Measurements from ENCODE around the gene SPC25. TPM values are rescaled to one million over a fixed set of nuclear protein-coding genes. Genes with fewer than 3 reads are reported as not detected.

Gene SPC25
- total RNA-seq, 3 donors from 2014 or later: 1.0 to 1.1 TPM; not detected in 1

- H3K27ac ChIP-seq: no peak overlapping the region
- DNase-seq (ENCODE audit: low spot score in 2 of 2): no peak
- no peaks in the 10 kb centered on the region for H3K36me3 ChIP-seq
- no peak overlapping the region for H3K4me3 ChIP-seq
- intact Hi-C loops (cut with DNase I; ENCODE audit: low total_unique reads): no loop called here
- H3K4me1 ChIP-seq: no peaks in the 10 kb centered on the region
- H3K9me3 ChIP-seq: no peaks in the 10 kb centered on the region
- no peaks in the 10 kb centered on the region for H3K27me3 ChIP-seq
- TF ChIP-seq, protein P1, sequence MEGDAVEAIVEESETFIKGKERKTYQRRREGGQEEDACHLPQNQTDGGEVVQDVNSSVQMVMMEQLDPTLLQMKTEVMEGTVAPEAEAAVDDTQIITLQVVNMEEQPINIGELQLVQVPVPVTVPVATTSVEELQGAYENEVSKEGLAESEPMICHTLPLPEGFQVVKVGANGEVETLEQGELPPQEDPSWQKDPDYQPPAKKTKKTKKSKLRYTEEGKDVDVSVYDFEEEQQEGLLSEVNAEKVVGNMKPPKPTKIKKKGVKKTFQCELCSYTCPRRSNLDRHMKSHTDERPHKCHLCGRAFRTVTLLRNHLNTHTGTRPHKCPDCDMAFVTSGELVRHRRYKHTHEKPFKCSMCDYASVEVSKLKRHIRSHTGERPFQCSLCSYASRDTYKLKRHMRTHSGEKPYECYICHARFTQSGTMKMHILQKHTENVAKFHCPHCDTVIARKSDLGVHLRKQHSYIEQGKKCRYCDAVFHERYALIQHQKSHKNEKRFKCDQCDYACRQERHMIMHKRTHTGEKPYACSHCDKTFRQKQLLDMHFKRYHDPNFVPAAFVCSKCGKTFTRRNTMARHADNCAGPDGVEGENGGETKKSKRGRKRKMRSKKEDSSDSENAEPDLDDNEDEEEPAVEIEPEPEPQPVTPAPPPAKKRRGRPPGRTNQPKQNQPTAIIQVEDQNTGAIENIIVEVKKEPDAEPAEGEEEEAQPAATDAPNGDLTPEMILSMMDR (IDR thresholded peaks at IDR 0.05): no peak
- TF ChIP-seq POLR2AphosphoS5 (IDR thresholded peaks at IDR 0.05) (no peak), POLR2A (IDR thresholded peaks at IDR 0.05) (no peak)
These were observed 68.2 kb downstream of the SPC25 start for GRCh38 chr2:168821992-168822391.

GRCh38 chr2:168821577-168821976 is 68.7 kb downstream of the SPC25 start:
- no peaks in the 10 kb centered on the region for H3K36me3 ChIP-seq
- intact Hi-C loops (cut with DNase I; ENCODE audit: low total_unique reads): no loop called here
- no peak for DNase-seq (ENCODE audit: low spot score in 2 of 2)
- no peak overlapping the region for H3K4me3 ChIP-seq
- no peaks in the 10 kb centered on the region for H3K27me3 ChIP-seq
- H3K9me3 ChIP-seq: no peaks in the 10 kb centered on the region
- TF ChIP-seq POLR2AphosphoS5 (IDR thresholded peaks at IDR 0.05) (no peak), POLR2A (IDR thresholded peaks at IDR 0.05) (no peak)
- TF ChIP-seq, protein P1 (IDR thresholded peaks at IDR 0.05): no peak
- H3K4me1 ChIP-seq: no peaks in the 10 kb centered on the region
- H3K27ac ChIP-seq: no peak overlapping the region

Other genes starting within 250 kb of the SPC25 start
- 10 to 100 TPM; 35.0 to 73.7 (median 35.9) TPM for gene NOSTRIN, start 87.8 kb downstream of the SPC25 start, total RNA-seq
- not detected for gene G6PC2, start 10.9 kb upstream of the SPC25 start, total RNA-seq
- 10 to 100 TPM in 1 of 3 donors, under 1 TPM in 2; under 0.01 to 18.4 (median 0.66) TPM for gene ABCB11, start 140.9 kb upstream of the SPC25 start, total RNA-seq
- 1 to 10 TPM in 2 of 3 donors, under 1 TPM in 1; 0.73 to 7.8 (median 3.3) TPM for gene DHRS9, start 179.1 kb upstream of the SPC25 start, total RNA-seq

All from breast epithelium (tissue), 4 donors.